Tibial nerve (tissue), 3 donors: ENCODE data around the gene MAPT.

Source experiments
- CTCF ChIP-seq, 5 experiments: fragments of 200-600 bp in 3 of 5; fragments of 450-650 bp in 2 of 5; sonication (generic) in 3 of 5; IDR thresholded peaks; one replicate each; pipeline ENCODE4 v1.5.1; 2016 to 2019; ENCODE audit warnings: antibody characterized with exemption in 5 of 5, mild to moderate bottlenecking in 3 of 5, moderate library complexity in 2 of 5
- POLR2A ChIP-seq, 2 donors: fragments of 450-650 bp; IDR thresholded peaks; one replicate each; pipeline ENCODE4 v1.6.1; 2017; ENCODE audit warnings: antibody characterized with exemption in 2 of 2, mild to moderate bottlenecking in 2 of 2, moderate library complexity in 2 of 2

GRCh38 chr17:45888392-45888791, 6.0 kb upstream of the MAPT start:
- no peak for TF ChIP-seq CTCF (IDR thresholded peaks at IDR 0.05)
- no peak for TF ChIP-seq POLR2A (IDR thresholded peaks at IDR 0.05)
